ENCODE measurements around the gene TSKU. TPM values are rescaled to one million over a fixed set of nuclear protein-coding genes. Genes with fewer than 3 reads are reported as not detected.

TSKU gene
- polyA plus RNA-seq, 3 donors, result 19.9 to 32.0 (median 24.5) TPM

DNA sequence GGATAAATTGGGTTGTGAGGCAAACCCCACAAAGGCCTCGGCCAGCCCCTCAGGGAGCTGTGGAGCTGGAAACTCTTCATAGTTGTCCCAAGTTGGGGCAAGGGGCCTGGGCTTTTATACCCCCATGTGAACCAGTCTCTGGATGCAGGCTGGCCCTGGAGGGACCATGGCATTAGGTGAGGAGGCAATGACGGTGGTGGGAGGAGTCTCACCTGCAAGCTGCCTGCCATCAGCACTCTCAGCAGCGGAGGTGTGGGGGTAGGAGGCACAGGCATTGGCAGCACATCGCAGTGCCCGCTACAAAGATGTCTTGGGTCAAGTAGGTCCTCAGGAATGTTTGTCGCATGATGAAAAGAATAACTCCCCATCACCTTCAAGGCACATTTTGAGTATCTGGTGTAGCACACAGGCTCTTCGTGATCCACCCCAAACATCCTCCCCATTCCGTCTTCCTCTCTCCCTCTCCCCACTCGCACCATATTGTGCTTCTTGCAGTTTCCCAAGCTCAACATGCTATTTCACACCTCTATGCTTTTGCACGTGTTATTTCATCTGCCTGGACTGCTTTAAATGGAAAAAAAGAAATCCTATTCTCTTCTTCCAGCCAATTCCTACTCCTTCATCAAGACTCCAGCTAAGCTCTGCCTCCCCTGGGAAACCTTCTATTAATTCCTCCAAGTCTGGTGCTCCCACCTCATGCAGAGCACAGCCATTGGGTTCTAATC, 18.1 kb upstream of the TSKU start:
- DNase-seq (ENCODE audit: extremely low read depth in 1 of 11, low read depth in 9 of 11, low spot score in 4 of 11), result no peak

- no peak for DNase-seq (ENCODE audit: extremely low read depth in 1 of 11, low read depth in 9 of 11, low spot score in 4 of 11)
Measured at GRCh38 chr11:76765863-76766350, 17.2 kb upstream of the TSKU start.

- DNase-seq (ENCODE audit: extremely low read depth in 1 of 11, low read depth in 9 of 11, low spot score in 4 of 11), result no peak
Measured at GRCh38 chr11:76766521-76766920, 16.6 kb upstream of the TSKU start.

DNA sequence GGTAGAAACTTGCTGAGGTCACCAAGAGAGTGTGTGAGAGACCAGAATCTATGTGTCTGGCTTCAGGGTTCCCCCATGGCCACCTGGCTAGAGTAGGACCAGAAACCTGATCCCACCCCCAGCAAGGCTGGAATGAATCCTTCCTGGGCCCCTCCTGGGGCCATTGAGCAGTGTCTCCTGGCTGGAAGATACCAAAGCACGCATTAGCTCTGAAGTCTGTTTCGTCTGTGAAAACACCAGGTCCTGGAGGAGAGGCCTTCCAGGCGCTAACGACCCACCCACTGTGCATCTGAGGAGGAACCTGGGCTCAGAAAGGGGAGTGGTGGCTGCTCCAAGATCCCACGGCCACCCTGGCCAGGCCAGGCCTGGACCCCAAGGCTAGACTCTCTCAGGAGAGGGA, 15.5 kb upstream of the TSKU start:
- DNase-seq (ENCODE audit: extremely low read depth in 1 of 11, low read depth in 9 of 11, low spot score in 4 of 11), result no peak

- DNase-seq (ENCODE audit: extremely low read depth in 1 of 11, low read depth in 9 of 11, low spot score in 4 of 11), result no peak
Measured at GRCh38 chr11:76768088-76768908, 14.9 kb upstream of the TSKU start.

GRCh38 chr11:76768909-76769560, 14.1 kb upstream of the TSKU start:
- no peak for DNase-seq (ENCODE audit: extremely low read depth in 1 of 11, low read depth in 9 of 11, low spot score in 4 of 11)

DNA sequence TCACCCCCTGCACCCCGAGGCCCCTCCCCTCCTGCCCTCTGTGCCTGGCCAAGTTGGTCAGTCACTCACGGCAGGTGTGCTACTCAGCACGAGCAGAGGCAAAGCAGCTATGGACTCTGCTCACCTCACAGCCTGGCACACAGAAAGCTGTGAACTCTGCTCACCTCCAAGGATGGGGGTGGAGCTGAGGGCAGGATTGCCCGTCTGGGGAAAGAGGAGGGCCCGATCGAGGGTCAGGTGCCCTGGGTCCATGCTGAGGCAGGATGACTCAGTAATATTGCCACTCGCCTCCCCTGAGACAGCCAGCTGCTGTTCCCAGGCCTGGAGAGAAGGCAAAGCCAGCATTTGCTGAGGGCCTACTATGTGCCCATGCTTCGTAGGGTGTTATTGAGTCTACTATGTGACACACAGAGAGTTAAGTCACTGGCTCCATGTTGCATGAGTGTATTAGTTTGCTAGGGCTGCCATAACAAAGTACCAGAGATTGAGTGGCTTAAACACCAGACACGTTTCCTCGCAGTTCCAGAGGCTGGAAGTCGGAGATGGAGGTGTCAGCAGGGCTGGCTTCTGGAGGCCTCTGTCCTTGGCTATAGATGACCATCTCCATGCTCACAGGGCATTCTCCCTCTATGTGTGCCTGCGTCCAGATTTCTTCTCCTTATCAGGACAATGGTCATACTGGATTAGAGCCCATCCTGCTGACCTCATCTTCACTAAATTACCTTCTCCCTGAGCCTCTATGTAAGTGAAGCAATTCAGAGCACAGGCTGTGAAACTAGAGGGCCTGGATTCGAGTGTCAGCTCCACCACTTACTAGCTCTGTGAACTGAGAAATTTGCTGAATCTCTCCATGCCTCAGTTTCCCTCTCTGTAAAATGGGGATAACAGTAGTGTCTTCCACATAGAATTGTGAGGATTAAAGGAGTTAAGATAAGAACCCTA, 13.2 kb upstream of the TSKU start:
- no peak for DNase-seq (ENCODE audit: extremely low read depth in 1 of 11, low read depth in 9 of 11, low spot score in 4 of 11)

DNA sequence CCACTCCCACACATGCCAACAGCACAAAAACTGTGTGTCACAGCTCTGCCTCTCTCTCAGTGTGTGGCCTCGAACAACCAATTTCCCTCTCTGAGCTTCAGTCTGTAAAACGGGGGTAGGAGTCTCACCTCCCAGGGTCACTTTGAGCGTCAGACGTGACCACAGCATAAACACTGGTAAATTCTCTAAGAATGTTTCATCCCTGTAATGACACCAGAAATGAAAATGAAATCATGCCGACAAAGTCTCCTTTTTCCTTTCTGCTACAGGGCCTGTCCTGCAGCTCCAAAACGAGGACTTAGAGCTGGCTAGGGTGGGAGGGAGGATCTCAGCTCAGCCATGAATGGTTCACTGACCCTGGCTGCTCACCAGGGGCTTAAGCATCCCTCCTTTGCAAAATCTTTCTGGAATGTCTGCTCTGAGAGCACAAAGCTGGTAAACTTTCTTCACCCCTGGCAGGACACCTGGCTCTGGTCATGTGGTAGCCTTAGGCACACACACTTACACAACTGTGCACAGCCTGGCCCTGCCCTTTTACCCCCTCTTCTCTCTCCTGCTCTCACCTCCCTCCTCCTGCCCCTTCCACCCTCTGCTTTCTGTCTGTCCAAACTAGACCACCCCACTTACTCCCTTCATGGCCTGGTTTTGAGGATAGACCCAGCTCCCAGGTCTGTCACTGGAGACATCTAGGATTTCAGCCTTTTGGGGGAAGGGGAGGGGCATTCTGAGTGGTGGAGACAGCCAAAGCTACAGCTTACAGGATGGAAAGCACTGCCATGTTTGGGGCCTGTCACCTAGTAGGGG, 12.3 kb upstream of the TSKU start:
- DNase-seq (ENCODE audit: extremely low read depth in 1 of 11, low read depth in 9 of 11, low spot score in 4 of 11), result no peak

GRCh38 chr11:76771446-76772099, 11.6 kb upstream of the TSKU start:
- DNase-seq (ENCODE audit: extremely low read depth in 1 of 11, low read depth in 9 of 11, low spot score in 4 of 11), result no peak

DNA sequence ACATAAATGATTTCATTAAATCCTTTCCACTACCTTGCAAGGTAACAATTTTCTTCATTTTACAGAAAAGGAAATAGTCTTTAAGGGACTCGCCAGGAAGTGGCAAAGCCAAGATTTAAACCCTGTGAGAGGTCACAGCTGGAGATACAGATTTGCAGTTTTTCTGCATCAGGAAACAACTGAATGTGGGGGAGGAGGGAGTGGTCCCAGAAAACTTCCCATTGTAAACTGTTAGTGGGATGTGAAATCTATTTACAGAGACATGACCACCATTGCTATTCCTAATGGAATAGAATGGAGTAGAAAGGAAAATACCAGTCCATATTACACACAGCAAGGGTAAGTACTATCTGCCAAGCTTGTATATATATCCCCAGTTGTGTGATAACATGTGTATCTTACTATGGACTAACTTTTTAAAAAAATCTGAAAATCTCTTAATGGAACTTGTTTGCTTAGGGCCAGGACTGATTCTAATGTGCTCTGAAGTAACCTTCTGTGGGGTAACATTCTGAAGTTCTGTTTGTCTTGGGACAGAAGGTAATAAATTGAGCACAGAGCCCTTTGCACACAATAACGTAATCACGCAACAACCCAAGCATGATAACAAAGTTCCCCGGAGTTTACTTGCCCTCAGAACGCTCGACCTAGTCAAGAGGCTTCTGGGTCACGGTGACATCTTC, 10.9 kb upstream of the TSKU start:
- DNase-seq (ENCODE audit: extremely low read depth in 1 of 11, low read depth in 9 of 11, low spot score in 4 of 11), result no peak

GRCh38 chr11:76772783-76773106, 10.4 kb upstream of the TSKU start:
- no peak for DNase-seq (ENCODE audit: extremely low read depth in 1 of 11, low read depth in 9 of 11, low spot score in 4 of 11)

- DNase-seq (ENCODE audit: extremely low read depth in 1 of 11, low read depth in 9 of 11, low spot score in 4 of 11), result no peak
Measured at GRCh38 chr11:76773921-76774361, 9.2 kb upstream of the TSKU start.

DNA sequence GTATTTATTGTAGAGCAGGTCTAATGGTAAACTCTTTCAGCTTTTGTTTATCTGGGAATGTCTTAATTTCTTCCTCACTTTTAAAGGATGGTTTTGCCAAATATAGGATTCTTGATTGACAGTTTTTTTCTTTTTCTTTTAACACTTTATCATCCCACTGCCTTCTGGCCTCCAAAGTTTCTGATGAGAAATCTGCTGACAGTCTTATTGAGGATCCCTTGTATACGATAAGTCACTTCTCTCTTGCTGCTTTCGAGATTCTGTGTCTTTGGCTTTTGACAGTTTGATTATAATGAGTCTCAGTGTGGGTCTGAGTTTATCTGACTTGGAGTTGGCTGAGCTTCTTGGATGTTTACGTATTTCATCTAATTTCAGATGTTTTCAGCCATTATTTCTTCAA, 6.7 kb upstream of the TSKU start:
- no peak for DNase-seq (ENCODE audit: extremely low read depth in 1 of 11, low read depth in 9 of 11, low spot score in 4 of 11)

DNA sequence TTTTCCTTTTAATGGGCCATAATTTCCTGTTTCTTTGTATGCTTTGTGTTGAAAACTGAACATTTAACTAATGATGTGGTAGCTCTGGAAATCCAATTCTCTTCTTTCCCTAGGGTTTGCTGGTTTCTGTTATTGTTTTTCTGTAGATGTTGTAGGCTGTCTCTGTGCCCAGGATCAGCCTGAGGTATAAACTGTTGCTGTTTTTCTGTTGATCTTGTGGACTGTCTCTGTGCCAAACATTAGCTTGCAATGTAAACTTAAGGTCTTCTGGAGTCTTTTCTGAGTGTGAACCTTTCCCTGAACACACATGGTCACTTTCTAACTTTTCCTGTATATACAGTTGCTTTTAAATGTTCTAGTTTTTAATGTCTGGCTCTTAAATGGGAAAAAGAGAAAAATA, 5.9 kb upstream of the TSKU start:
- no peak for DNase-seq (ENCODE audit: extremely low read depth in 1 of 11, low read depth in 9 of 11, low spot score in 4 of 11)

- no peak for DNase-seq (ENCODE audit: extremely low read depth in 1 of 11, low read depth in 9 of 11, low spot score in 4 of 11)
Measured at GRCh38 chr11:76777876-76778275, 5.3 kb upstream of the TSKU start.

- DNase-seq (ENCODE audit: extremely low read depth in 1 of 11, low read depth in 9 of 11, low spot score in 4 of 11), result no peak
Measured at GRCh38 chr11:76778874-76779273, 4.3 kb upstream of the TSKU start.

Data from renal cortex interstitium (tissue), 11 donors.